Mesothelial cell of epicardium (in vitro differentiated cells): ENCODE data around the gene CD151. TPM values are rescaled to one million over a fixed set of nuclear protein-coding genes. Genes with fewer than 3 reads are reported as not detected.

Experiments used
- DNase-seq, 2 experiments: peaks; one replicate each; pipeline ENCODE4 v3.0.0; 2021; ENCODE audit warnings: low spot score in 2 of 2; ENCODE audit not compliant: unreplicated experiment in 2 of 2
- H3K27ac Mint-ChIP-seq: 2 replicates; pipeline ENCODE4 v1.8.0; 2021; ENCODE audit warnings: mixed read lengths
- H3K27me3 Mint-ChIP-seq: 2 replicates; pipeline ENCODE4 v1.8.0; 2021; ENCODE audit warnings: low read depth, mixed read lengths
- H3K36me3 Mint-ChIP-seq: 2 replicates; pipeline ENCODE4 v1.8.0; 2021; ENCODE audit warnings: mixed read lengths
- H3K4me1 Mint-ChIP-seq: 2 replicates; pipeline ENCODE4 v1.8.0; 2021; ENCODE audit warnings: mixed read lengths
- H3K4me3 Mint-ChIP-seq: 2 replicates; pipeline ENCODE4 v1.8.0; 2021; ENCODE audit warnings: mild to moderate bottlenecking, moderate library complexity, mixed read lengths
- H3K9me3 Mint-ChIP-seq: 2 replicates; pipeline ENCODE4 v1.8.0; 2021; ENCODE audit warnings: mixed read lengths
- CTCF ChIP-seq: fragments of 200-600 bp; sonication (generic); IDR thresholded peaks from one replicate; pipeline ENCODE4 v1.5.0; 2021; ENCODE audit warnings: antibody characterized with exemption; ENCODE audit not compliant: unreplicated experiment
- total RNA-seq: library from RNA; stranded (reverse); gene quantifications from 3 replicates; pipeline ENCODE4 v1.2.1, GENCODE V29; 2021

CD151 gene
- total RNA-seq, 1 donor from 2014 or later: 125 TPM

DNA sequence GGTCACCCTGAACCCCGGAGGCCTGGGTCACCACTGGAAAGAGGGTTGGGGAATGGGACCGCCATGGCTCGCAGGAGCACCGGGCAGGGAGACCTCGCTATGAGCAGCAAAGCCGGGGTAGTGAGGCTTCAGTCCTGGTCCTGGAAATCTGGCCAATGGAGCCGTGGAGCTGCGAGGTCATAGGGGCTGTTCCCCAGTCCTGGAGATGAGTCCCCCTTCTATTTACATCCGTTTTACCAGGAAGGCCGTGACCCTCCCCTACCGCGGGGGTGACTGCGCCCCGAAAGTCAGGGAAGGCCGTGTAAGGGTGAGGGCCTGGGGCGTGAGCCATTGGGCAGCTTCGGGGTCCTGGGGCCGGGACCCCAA lies 28.2 kb upstream of the CD151 start:
- TF ChIP-seq CTCF: no peak
- DNase-seq: no peak
- Mint-ChIP-seq H3K4me1 (peaks cover 21% of the 10 kb centered on the region), H3K9me3 (no peaks in the 10 kb centered on the region), H3K36me3 (no peaks in the 10 kb centered on the region), H3K4me3 (peak overlapping the region; percentile 76), H3K27ac (peak overlapping the region; percentile 64), H3K27me3 (no peaks in the 10 kb centered on the region)

DNA sequence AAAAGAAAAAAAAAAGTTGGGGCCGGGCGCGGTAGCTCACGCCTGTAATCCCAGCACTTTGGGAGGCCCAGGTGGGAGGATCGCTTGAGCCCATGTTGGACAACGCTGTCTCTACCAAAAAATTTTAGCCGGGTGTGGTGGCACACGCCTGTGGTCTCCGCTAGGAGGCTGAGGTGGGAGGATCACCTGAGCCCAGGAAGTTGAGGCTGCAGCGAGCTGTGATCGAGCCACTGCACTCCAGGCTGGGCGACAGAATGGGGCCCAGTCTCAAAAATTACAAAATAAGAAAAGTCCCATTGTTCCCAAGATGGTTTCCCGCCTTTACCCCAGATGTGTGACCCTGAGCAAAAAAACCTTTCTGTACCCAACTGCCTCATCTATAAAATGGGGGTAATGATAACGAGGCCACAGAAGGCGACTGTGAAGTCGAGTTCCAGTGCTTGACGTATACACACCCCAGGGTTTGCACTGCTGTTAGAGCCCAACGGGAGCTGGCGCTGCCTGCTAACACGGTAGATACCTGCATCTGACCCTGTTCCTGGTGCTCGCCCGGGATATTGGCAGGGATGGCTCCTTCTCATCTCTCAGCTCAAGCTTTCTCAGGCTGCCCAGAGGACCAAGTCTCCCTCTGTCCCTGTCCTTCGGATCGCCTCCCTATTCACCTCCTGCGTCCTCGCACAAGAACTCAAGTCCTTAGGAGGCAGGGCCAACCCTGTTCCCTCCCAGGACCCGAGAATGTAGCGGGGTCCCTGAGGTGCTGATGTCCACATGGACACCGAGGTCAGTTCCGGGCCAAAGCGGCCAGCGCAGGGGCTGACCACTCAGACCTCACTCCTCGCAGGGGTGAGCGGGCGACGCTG lies 24.1 kb upstream of the CD151 start:
- Mint-ChIP-seq H3K9me3 (no peaks in the 10 kb centered on the region), H3K27ac (peak overlapping the region; percentile 98), H3K36me3 (peaks cover 3% of the 10 kb centered on the region), H3K4me1 (peaks cover 35% of the 10 kb centered on the region), H3K27me3 (no peaks in the 10 kb centered on the region), H3K4me3 (peak overlapping the region; percentile 87)
- TF ChIP-seq CTCF: no peak
- DNase-seq: no peak

DNA sequence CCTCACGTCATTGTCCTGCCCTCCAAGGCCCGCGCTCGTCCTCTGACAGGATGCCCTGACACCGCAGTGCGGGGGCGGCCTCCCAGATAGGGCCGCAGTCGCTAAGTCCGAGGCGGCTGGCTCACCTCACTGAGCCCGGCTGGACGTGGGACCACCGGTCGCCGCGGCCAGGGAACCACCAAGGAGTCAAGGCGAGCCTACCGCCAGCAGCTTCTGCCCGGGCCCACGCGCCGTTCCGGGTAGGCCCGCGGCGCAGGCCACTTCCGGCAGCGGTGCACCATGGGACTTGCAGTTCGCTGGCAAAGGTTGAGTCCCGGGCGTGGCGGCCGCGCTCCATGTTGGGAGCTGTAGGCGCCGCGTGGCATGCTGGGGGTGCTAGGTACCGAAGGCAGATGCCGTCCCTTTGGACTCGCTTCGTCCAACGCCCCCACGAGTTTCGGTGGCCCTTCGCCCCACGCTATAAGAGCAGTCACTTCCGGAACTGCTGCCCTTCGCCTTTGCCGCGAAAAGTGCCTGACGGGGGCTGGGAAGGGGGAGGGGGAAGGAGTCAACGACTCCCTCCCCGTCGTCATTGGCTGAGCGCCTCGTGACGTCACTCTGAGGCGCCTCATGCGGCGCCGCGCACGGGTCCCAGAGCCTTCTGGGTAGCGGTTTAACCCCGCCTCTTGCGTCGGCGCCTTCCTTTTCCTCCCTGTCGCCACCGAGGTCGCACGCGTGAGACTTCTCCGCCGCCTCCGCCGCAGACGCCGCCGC lies 23.3 kb upstream of the CD151 start, which contains the start of gene RPLP2:
TSS of gene RPLP2 (plus strand) at position 681 of the 753 bp plus-strand sequence. CDS start 268 bp downstream, outside the sequence.
- peak; percentile 95 to 99 for DNase-seq
- no peak for TF ChIP-seq CTCF
- Mint-ChIP-seq H3K4me3 (peak within 1 kb of the TSS; percentile 87), H3K27ac (peak within 1 kb of the TSS; percentile 98), H3K36me3 (peaks cover 5% of the 10 kb centered on the region), H3K4me1 (peaks cover 27% of the 10 kb centered on the region), H3K27me3 (no peaks in the 10 kb centered on the region), H3K9me3 (no peaks in the 10 kb centered on the region)

- Mint-ChIP-seq H3K27me3 (no peaks in the 10 kb centered on the region), H3K36me3 (peaks cover 5% of the 10 kb centered on the region), H3K4me1 (peaks cover 25% of the 10 kb centered on the region), H3K9me3 (no peaks in the 10 kb centered on the region), H3K27ac (peak overlapping the region; percentile 80), H3K4me3 (peak overlapping the region; percentile 87)
- TF ChIP-seq CTCF: no peak
- no peak for DNase-seq
Measured at GRCh38 chr11:810040-810567, 22.6 kb upstream of the CD151 start.

GRCh38 chr11:811446-812245 lies 21.1 kb upstream of the CD151 start:
- Mint-ChIP-seq H3K9me3 (no peaks in the 10 kb centered on the region), H3K36me3 (peaks cover 5% of the 10 kb centered on the region), H3K27ac (peak overlapping the region; percentile 80), H3K27me3 (no peaks in the 10 kb centered on the region), H3K4me3 (peak overlapping the region; percentile 87), H3K4me1 (peaks cover 25% of the 10 kb centered on the region)
- TF ChIP-seq CTCF: no peak
- DNase-seq: no peak
